GM21381 (cell line): Measurements from ENCODE around the gene VENTX.

ENCODE experiments used
- ATAC-seq: cut with Tn5 transposase; IDR thresholded peaks from one replicate; pipeline ENCODE4 v1.9.1; 2021; ENCODE audit warnings: mild to moderate bottlenecking, moderate library complexity; ENCODE audit not compliant: unreplicated experiment

The VENTX gene

DNA sequence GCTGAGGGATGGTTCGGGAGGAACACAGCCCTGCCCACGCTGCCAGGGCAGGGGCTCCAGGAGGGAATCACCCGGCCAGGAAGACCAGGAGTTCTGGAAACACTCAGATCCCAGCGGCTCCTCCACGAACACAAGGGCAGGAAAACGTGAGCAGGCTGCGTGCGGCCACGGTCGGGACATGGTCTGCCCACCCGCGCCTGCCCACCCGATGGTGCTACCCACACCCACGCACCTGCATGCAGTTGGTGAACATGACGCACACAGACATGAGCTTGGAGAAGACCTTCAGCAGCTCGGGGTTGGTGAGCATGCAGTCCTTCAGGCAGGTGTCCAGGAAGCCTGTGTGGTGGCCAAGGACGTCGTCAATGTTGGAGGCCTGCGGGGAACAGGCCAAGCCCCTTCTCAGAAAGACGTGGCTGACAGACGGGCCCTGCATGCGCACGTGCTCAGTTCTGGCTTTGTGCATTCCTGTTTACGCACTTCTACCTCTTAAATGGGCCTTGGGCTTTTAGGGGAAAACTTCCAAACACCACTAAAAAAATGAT, 45.3 kb downstream of the VENTX start:
- ATAC-seq: no peak

GRCh38 chr10:133283931-133284330, 46.3 kb downstream of the VENTX start:
- no peak for ATAC-seq

DNA sequence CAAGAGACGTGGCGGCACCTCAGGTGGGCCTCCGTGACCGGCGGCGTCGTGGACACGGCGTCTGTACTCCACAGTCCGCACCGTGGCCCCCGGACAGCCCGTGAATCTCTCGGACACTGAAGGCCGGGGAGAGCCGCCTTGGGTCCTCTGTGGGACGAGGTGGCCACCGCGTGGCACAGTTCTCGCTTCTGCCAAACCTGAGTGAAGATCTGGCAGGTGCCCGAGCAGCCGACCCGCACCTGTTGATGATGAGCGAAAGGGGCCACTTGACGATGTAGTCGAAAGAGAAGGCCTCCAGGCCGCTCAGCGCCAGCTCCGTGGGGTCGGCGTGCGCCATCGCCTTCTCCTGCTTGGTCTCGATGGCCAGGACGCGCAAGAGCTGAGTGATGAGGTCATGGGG, 47.6 kb downstream of the VENTX start:
- no peak for ATAC-seq

GRCh38 chr10:133286366-133286765, 48.7 kb downstream of the VENTX start:
- ATAC-seq: no peak

GRCh38 chr10:133287832-133288500, 50.3 kb downstream of the VENTX start:
- no peak for ATAC-seq

DNA sequence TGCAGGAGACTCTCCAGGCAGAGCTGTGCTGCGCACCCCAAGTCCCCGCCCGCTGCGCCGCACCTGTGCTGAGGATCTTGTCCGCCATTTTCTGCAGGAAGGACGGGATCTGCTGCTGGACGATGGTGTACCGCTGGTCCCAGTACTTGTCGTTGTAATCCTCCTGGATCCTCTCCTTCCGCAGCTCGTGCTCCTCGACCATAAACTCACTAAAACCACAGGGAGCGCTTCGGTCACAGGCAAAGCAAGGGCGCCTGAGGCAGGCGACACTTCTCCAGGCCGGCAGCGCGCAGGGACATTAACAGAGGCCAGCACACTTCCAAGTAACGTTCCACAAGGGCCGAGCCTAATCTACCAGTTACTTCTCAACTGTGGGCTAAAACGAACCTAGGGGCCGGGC, 52.1 kb downstream of the VENTX start:
- ATAC-seq: no peak
